Measurements from ENCODE around the gene RAB11FIP3. TPM values are rescaled to one million over a fixed set of nuclear protein-coding genes. Genes with fewer than 3 reads are reported as not detected.

Gene RAB11FIP3
- total and polyA plus RNA-seq, 11 donors, result 19.3 to 39.9 (median 31.9) TPM

GRCh38 chr16:560701-561412 is 135.4 kb downstream of the RAB11FIP3 start:
- ATAC-seq (no peak), DNase-seq (no peak)
- H3K4me1 ChIP-seq, result peaks cover 0 to 26% (median 2%) of the 10 kb centered on the region in 12 donors
- H3K9me3 ChIP-seq, result no peaks in the 10 kb centered on the region
- intact Hi-C loops (cut with DNase I), result no loop called here
- H3K4me3 ChIP-seq, result peak overlapping the region in 1 of 12 donors; percentile 21
- no peak for TF ChIP-seq CTCF (IDR thresholded peaks at IDR 0.05)
- no peak for TF ChIP-seq POLR2A (IDR thresholded peaks at IDR 0.05)
- 23 to 70% (median 36%) methylated on average over 12 to 54 of the region's 54 CpGs for WGBS, 4 donors
- peaks cover 21 to 61% (median 27%) of the 10 kb centered on the region in 9 donors for H3K27me3 ChIP-seq
- no peak overlapping the region for H3K27ac ChIP-seq
- H3K36me3 ChIP-seq, result no peaks in the 10 kb centered on the region

GRCh38 chr16:561413-561794 is 136.0 kb downstream of the RAB11FIP3 start:
- TF ChIP-seq CTCF (IDR thresholded peaks at IDR 0.05), result no peak
- TF ChIP-seq POLR2A (IDR thresholded peaks at IDR 0.05), result no peak
- peaks cover 21 to 61% (median 27%) of the 10 kb centered on the region in 9 donors for H3K27me3 ChIP-seq
- WGBS, 4 donors, result 73 to 78% (median 73%) methylated on average over 5 to 15 of the region's 15 CpGs

GRCh38 chr16:561957-562938 is 136.8 kb downstream of the RAB11FIP3 start:
- WGBS, 4 donors, result 75 to 88% (median 85%) methylated on average over 40 to 43 of the region's 43 CpGs

More at GRCh38 chr16:561413-561794, 136.0 kb downstream of the RAB11FIP3 start:
- H3K9me3 ChIP-seq, result no peaks in the 10 kb centered on the region
- no peak for ATAC-seq
- peaks cover 0 to 32% (median 7%) of the 10 kb centered on the region in 12 donors for H3K4me1 ChIP-seq
- no peaks in the 10 kb centered on the region for H3K36me3 ChIP-seq
- H3K27ac ChIP-seq, result no peak overlapping the region
- no peak overlapping the region for H3K4me3 ChIP-seq
- no peak for DNase-seq
- intact Hi-C loops (cut with DNase I), result no loop called here

More at GRCh38 chr16:561957-562938, 136.8 kb downstream of the RAB11FIP3 start:
- no peaks in the 10 kb centered on the region for H3K9me3 ChIP-seq
- H3K27me3 ChIP-seq, result peaks cover 21 to 61% (median 27%) of the 10 kb centered on the region in 9 donors
- no peaks in the 10 kb centered on the region for H3K36me3 ChIP-seq
- DNase-seq (no peak), ATAC-seq (no peak)
- H3K27ac ChIP-seq, result no peak overlapping the region
- H3K4me1 ChIP-seq, result peaks cover 0 to 40% (median 15%) of the 10 kb centered on the region in 12 donors
- intact Hi-C loops (cut with DNase I), result no loop called here
- no peak for TF ChIP-seq CTCF (IDR thresholded peaks at IDR 0.05)
- TF ChIP-seq POLR2A (IDR thresholded peaks at IDR 0.05), result no peak
- no peak overlapping the region for H3K4me3 ChIP-seq

All from heart left ventricle (tissue), 16 donors.